GM23248 (cell line): ENCODE measurements around the gene SLC9A2. TPM values are rescaled to one million over a fixed set of nuclear protein-coding genes. Genes with fewer than 3 reads are reported as not detected.

Experiments
- DNase-seq: peaks from one replicate; pipeline ENCODE4 v3.0.0-alpha.2; 2015
- H2AFZ ChIP-seq: fragments of 200-600 bp; sonication (generic); 2 replicates; pipeline ENCODE4 v1.6.1; 2016; ENCODE audit warnings: antibody characterized with exemption
- H3F3A ChIP-seq: fragments of 200-600 bp; sonication (generic); 2 replicates; pipeline ENCODE4 v1.6.1; 2016; ENCODE audit warnings: mild to moderate bottlenecking, antibody characterized with exemption, mixed run types; ENCODE audit not compliant: insufficient read depth
- H3K27ac ChIP-seq: fragments of 200-600 bp; sonication (generic); 2 replicates; pipeline ENCODE4 v1.5.1; 2016; ENCODE audit warnings: mild to moderate bottlenecking
- H3K27me3 ChIP-seq: fragments of 200-600 bp; sonication (generic); replicated peaks from 2 replicates; pipeline ENCODE4 v1.6.1; 2016; ENCODE audit warnings: mild to moderate bottlenecking; ENCODE audit not compliant: insufficient read depth
- H3K36me3 ChIP-seq: fragments of 200-600 bp; sonication (generic); 2 replicates; pipeline ENCODE4 v1.6.1; 2016; ENCODE audit warnings: low read depth, mild to moderate bottlenecking
- H3K4me1 ChIP-seq: fragments of 200-600 bp; sonication (generic); 2 replicates; pipeline ENCODE4 v1.6.1; 2016; ENCODE audit warnings: mild to moderate bottlenecking; ENCODE audit not compliant: insufficient read depth
- H3K4me2 ChIP-seq: fragments of 200-600 bp; sonication (generic); one replicate; pipeline ENCODE4 v1.6.1; 2016; ENCODE audit warnings: mild to moderate bottlenecking; ENCODE audit not compliant: unreplicated experiment
- H3K4me3 ChIP-seq: fragments of 200-600 bp; sonication (generic); 2 replicates; pipeline ENCODE4 v1.5.1; 2016; ENCODE audit warnings: mild to moderate bottlenecking
- H3K79me2 ChIP-seq: fragments of 200-600 bp; sonication (generic); 2 replicates; pipeline ENCODE4 v1.6.1; 2016; ENCODE audit warnings: mild to moderate bottlenecking; ENCODE audit not compliant: insufficient read depth
- H3K9ac ChIP-seq: fragments of 200-600 bp; sonication (generic); 2 replicates; pipeline ENCODE4 v1.6.1; 2016; ENCODE audit warnings: mild to moderate bottlenecking
- H3K9me2 ChIP-seq: fragments of 200-600 bp; sonication (generic); 2 replicates; pipeline ENCODE4 v1.6.1; 2016; ENCODE audit warnings: mixed run types, mild to moderate bottlenecking, moderate library complexity; ENCODE audit not compliant: insufficient read depth
- H3K9me3 ChIP-seq: fragments of 200-600 bp; sonication (generic); one replicate; pipeline ENCODE4 v1.6.1; 2017; ENCODE audit warnings: low read depth
- H4K20me1 ChIP-seq: fragments of 200-600 bp; sonication (generic); 2 replicates; pipeline ENCODE4 v1.6.0; 2016; ENCODE audit not compliant: insufficient read depth
- EZH2 ChIP-seq: fragments of 200-600 bp; sonication (generic); IDR thresholded peaks from 2 replicates; pipeline ENCODE4 v1.6.1; 2018; ENCODE audit warnings: antibody characterized with exemption, mild to moderate bottlenecking; ENCODE audit not compliant: insufficient read depth, poor library complexity, severe bottlenecking
- EZH2phosphoT487 ChIP-seq: fragments of 200-600 bp; sonication (generic); IDR thresholded peaks from 2 replicates; pipeline ENCODE4 v1.6.1; 2018; ENCODE audit warnings: antibody characterized with exemption, moderate library complexity, mild to moderate bottlenecking, low read depth; ENCODE audit not compliant: insufficient read depth
- WGBS, 2 experiments: methylation state at CpG; one replicate each; pipeline ENCODE4 v1.1.6; 2015 to 2017; ENCODE audit warnings: low lambda C conversion rate in 2 of 2, low coverage in 1 of 2; ENCODE audit errors: missing lambda C conversion rate in 2 of 2; 5-methylcytosine and 5-hydroxymethylcytosine counted together
- in situ Hi-C: fragments of 300-500 bp; cut with MboI; formaldehyde crosslinking; loops from 2 replicates; pipeline ENCODE4 v1.15.0; 2020
- polyA plus RNA-seq: library from polyadenylated mRNA; unstranded; fragments of >200 nt; fragmentation: Nextera tagmentation; extraction: Ambion mirVana; gene quantifications from 2 replicates; pipeline ENCODE4 v1.2.1, GENCODE V29; 2016
- total RNA-seq: library from RNA; depleted of rRNA; stranded (reverse); fragments of >200 nt; shearing (Covaris generic); gene quantifications from 2 replicates; pipeline ENCODE4 v1.2.3, GENCODE V29; 2014

Gene SLC9A2
- total and polyA plus RNA-seq, 2 experiments from 2014 or later = not detected

GRCh38 chr2:102582845-102583244 is 36.5 kb upstream of the SLC9A2 start:
- Histone ChIP-seq H3K27ac (no peak overlapping the region), H3K4me3 (no peak overlapping the region), H3K79me2 (no peaks in the 10 kb centered on the region), H3K27me3 (no peaks in the 10 kb centered on the region; the same call in none of the 2 replicates), H2AFZ (no peak overlapping the region), H3K4me1 (no peaks in the 10 kb centered on the region), H3K4me2 (no peak overlapping the region), H3K9me3 (no peaks in the 10 kb centered on the region), H3K9me2 (no peaks in the 10 kb centered on the region), H4K20me1 (no peaks in the 10 kb centered on the region), H3F3A (no peaks in the 10 kb centered on the region), H3K36me3 (no peaks in the 10 kb centered on the region), H3K9ac (no peak overlapping the region)
- 13 to 20% methylated on average over 2 of the region's 2 CpGs for WGBS, 2 experiments
- DNase-seq = no peak
- TF ChIP-seq EZH2phosphoT487 (no peak), EZH2 (no peak)
- in situ Hi-C loops = no loop called here

GRCh38 chr2:102585847-102586404 is 33.4 kb upstream of the SLC9A2 start:
- Histone ChIP-seq H4K20me1 (no peaks in the 10 kb centered on the region), H3K4me2 (no peak overlapping the region), H3K4me3 (no peak overlapping the region), H3K9me3 (no peaks in the 10 kb centered on the region), H2AFZ (no peak overlapping the region), H3F3A (no peaks in the 10 kb centered on the region), H3K79me2 (no peaks in the 10 kb centered on the region), H3K27ac (no peak overlapping the region), H3K36me3 (no peaks in the 10 kb centered on the region), H3K4me1 (no peaks in the 10 kb centered on the region), H3K27me3 (peaks cover 14% of the 10 kb centered on the region), H3K9ac (no peak overlapping the region), H3K9me2 (no peaks in the 10 kb centered on the region)
- TF ChIP-seq EZH2 (no peak), EZH2phosphoT487 (no peak)
- DNase-seq = no peak
- WGBS, 2 experiments = 26 to 28% methylated on average over 6 of the region's 6 CpGs
- in situ Hi-C loops = no loop called here

DNA sequence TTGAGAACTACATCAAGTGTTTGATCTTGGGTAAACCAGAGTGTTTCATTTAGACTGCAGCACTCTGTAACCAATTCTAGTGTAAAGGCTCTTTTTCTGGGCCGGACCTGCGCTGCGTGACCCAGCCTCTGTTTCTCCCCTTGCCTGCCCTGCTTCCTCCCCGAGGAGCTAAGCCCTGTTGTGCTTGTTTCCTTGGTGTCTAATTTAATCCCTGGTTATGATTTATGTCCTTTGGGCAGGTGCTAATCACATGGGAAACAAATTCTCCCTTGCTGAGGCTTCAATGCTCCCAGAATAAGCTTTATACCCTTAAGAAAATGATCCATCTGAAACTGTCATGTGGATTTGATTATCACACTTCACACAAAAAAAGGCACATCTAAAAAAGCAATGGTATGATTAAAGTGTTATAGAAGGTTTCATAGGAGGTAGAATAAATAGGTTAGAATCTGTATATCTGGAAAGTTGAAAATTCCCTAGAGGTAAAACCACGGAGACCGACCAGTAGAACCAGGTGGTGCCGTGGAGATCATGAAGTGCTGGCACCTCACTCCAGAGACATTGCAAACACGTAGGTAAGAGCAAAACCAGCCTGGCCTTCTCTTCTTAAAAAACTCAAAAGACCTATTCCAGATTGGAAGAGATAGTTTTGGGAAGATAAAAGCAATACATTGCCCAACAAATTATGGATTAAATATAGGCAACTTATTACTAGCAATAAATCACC is 31.0 kb upstream of the SLC9A2 start:
- Histone ChIP-seq H3K9ac (no peak overlapping the region), H3K4me1 (no peaks in the 10 kb centered on the region), H3F3A (no peaks in the 10 kb centered on the region), H4K20me1 (no peaks in the 10 kb centered on the region), H2AFZ (no peak overlapping the region), H3K27ac (no peak overlapping the region), H3K9me2 (no peaks in the 10 kb centered on the region), H3K79me2 (no peaks in the 10 kb centered on the region), H3K9me3 (no peaks in the 10 kb centered on the region), H3K4me2 (no peak overlapping the region), H3K36me3 (no peaks in the 10 kb centered on the region), H3K27me3 (peaks cover 14% of the 10 kb centered on the region), H3K4me3 (no peak overlapping the region)
- 10% methylated on average over 8 of the region's 8 CpGs for WGBS, 2 experiments
- in situ Hi-C loops = no loop called here
- DNase-seq = no peak
- TF ChIP-seq EZH2phosphoT487 (no peak), EZH2 (no peak)

GRCh38 chr2:102589444-102589843 is 29.9 kb upstream of the SLC9A2 start:
- no peak for TF ChIP-seq EZH2
- no peak for TF ChIP-seq EZH2phosphoT487
- no peaks in the 10 kb centered on the region for H3K9me3 ChIP-seq
- no peaks in the 10 kb centered on the region for H3K36me3 ChIP-seq
- no peak overlapping the region for H3K9ac ChIP-seq
- peaks cover 14% of the 10 kb centered on the region for H3K27me3 ChIP-seq
- 30 to 31% methylated on average over 4 of the region's 4 CpGs for WGBS, 2 experiments
- H3F3A ChIP-seq = no peaks in the 10 kb centered on the region
- no peak for DNase-seq
- no peaks in the 10 kb centered on the region for H3K9me2 ChIP-seq
- no peaks in the 10 kb centered on the region for H3K4me1 ChIP-seq
- H3K79me2 ChIP-seq = no peaks in the 10 kb centered on the region
- H4K20me1 ChIP-seq = no peaks in the 10 kb centered on the region
- H3K27ac ChIP-seq = no peak overlapping the region
- no peak overlapping the region for H3K4me3 ChIP-seq
- no peak overlapping the region for H2AFZ ChIP-seq
- no peak overlapping the region for H3K4me2 ChIP-seq
- in situ Hi-C loops = no loop called here
